HEK293 (cell line): Measurements from ENCODE around the gene MAPK9.

Experiments used
- CTCF ChIP-seq: fragments of 450-650 bp; formaldehyde crosslinking; IDR thresholded peaks from 2 replicates; pipeline ENCODE4 v1.5.1; 2016; ENCODE audit warnings: missing biosample characterization, missing genetic modification characterization
- KLF10 ChIP-seq: fragments of 450-650 bp; IDR thresholded peaks from 2 replicates; pipeline ENCODE4 v1.5.1; 2018; ENCODE audit warnings: missing biosample characterization, mild to moderate bottlenecking, missing genetic modification characterization
- TCF7L2 ChIP-seq: IDR thresholded peaks from 2 replicates; pipeline ENCODE4 v1.6.1; 2011; ENCODE audit warnings: low read depth, mild to moderate bottlenecking, inconsistent platforms, low read length, moderate library complexity, borderline replicate concordance
- ZBTB49 ChIP-seq: fragments of 450-650 bp; formaldehyde crosslinking; IDR thresholded peaks from 2 replicates; pipeline ENCODE4 v1.5.1; 2016; ENCODE audit warnings: missing biosample characterization, missing genetic modification characterization, low read depth
- ZNF221 ChIP-seq: fragments of 450-650 bp; formaldehyde crosslinking; IDR thresholded peaks from 2 replicates; pipeline ENCODE4 v1.5.1; 2017; ENCODE audit warnings: missing biosample characterization, missing genetic modification characterization, borderline replicate concordance
- ZNF280D ChIP-seq: fragments of 450-650 bp; formaldehyde crosslinking; IDR thresholded peaks from 2 replicates; pipeline ENCODE4 v1.5.1; 2016; ENCODE audit warnings: missing biosample characterization, missing genetic modification characterization
- ZNF449 ChIP-seq: fragments of 450-650 bp; formaldehyde crosslinking; IDR thresholded peaks from 2 replicates; pipeline ENCODE4 v1.5.1; 2017; ENCODE audit warnings: missing biosample characterization, mild to moderate bottlenecking, missing genetic modification characterization, moderate library complexity
- ZNF514 ChIP-seq: fragments of 450-650 bp; formaldehyde crosslinking; IDR thresholded peaks from 2 replicates; pipeline ENCODE4 v1.5.1; 2016; ENCODE audit warnings: missing biosample characterization, missing genetic modification characterization
- ZNF645 ChIP-seq: fragments of 450-650 bp; formaldehyde crosslinking; IDR thresholded peaks from 2 replicates; pipeline ENCODE4; 2016; ENCODE audit warnings: missing biosample characterization, missing genetic modification characterization

- TF ChIP-seq KLF10, result no peak
- no peak for TF ChIP-seq CTCF (tag by site-specific recombination)
- TF ChIP-seq ZNF514 (tag by site-specific recombination), result no peak
- no peak for TF ChIP-seq TCF7L2
- TF ChIP-seq ZNF221 (tag by site-specific recombination), result no peak
- no peak for TF ChIP-seq ZBTB49 (tag by site-specific recombination)
- TF ChIP-seq ZNF449 (tag by site-specific recombination), result no peak
- TF ChIP-seq ZNF280D, result no peak
- no peak for TF ChIP-seq ZNF645 (tag by site-specific recombination)
Measured at GRCh38 chr5:180198208-180198607, 93.7 kb downstream of the MAPK9 start.
